GM19328 (cell line): ENCODE measurements around the gene ACAP1.
"Not testable (repeated sequence)": the region's sequence is repeated elsewhere in the genome, so short reads cannot be mapped to it uniquely, and the experiment has no call there.

ENCODE experiments used
- ATAC-seq: cut with Tn5 transposase; IDR thresholded peaks from one replicate; pipeline ENCODE4 v1.9.1; 2021; ENCODE audit warnings: mild to moderate bottlenecking, moderate library complexity; ENCODE audit not compliant: unreplicated experiment

ACAP1 gene

DNA sequence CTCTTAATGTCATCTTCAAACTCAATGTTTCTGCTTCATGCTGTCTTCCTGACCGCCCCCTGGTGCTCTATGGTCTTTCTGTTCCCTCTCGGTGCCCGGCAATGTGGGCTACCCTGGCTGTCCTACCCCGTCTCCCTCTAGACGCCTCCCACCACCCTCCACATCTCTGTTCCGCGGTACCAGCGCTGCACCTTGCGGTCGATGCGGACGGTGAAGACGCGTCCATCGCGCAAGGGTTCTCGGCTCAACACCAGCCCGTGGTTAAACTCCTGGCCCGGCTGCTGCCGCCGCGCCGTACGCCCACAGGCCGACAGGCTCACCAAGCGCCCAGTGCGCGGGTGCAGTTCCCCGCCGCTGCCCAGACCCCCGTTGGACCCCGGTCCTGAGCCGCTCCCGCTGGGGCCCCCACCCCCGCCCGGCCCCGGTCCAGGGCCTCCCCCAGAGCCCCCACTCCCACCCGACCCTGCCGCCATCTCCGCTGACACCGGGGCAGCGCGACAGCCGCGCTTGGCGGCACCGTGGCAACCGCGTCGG is 7.4 kb upstream of the ACAP1 start, which contains the start of gene NEURL4:
TSS of gene NEURL4 (minus strand) at position 496 of the 534 bp plus-strand sequence. CDS start at position 473, 23 bp downstream.
- peak; percentile 6 for ATAC-seq

DNA sequence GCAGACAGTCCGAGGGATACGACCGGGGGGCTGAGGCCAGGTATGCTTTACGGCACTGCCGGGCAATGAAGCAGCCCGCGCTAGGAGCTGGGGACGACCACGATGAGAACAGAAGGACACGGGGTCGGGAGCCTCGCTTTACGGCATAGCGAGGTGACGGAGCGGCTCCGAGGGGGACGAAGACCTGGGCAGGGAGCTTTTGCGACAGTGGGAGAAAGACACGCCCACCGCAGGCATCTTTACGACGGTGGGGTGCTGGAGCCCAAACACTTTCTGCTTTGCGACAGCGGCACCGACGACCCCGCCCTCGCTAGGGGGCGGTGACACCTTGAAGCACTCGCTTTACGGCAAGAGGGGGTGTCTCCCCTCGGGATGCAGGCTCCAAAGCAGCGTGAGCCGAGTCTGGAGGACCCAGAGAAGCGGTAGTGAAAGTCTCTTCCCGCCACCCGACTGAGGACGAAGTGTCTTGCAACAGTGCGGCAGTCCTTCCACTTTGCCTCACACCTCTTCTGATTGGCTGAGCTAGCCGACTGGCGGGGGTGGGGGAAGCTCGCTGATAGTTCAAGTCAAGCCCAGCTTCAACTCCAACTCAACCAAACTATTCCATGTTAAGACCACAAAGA is 6.8 kb upstream of the ACAP1 start:
- peak; percentile 60 for ATAC-seq

DNA sequence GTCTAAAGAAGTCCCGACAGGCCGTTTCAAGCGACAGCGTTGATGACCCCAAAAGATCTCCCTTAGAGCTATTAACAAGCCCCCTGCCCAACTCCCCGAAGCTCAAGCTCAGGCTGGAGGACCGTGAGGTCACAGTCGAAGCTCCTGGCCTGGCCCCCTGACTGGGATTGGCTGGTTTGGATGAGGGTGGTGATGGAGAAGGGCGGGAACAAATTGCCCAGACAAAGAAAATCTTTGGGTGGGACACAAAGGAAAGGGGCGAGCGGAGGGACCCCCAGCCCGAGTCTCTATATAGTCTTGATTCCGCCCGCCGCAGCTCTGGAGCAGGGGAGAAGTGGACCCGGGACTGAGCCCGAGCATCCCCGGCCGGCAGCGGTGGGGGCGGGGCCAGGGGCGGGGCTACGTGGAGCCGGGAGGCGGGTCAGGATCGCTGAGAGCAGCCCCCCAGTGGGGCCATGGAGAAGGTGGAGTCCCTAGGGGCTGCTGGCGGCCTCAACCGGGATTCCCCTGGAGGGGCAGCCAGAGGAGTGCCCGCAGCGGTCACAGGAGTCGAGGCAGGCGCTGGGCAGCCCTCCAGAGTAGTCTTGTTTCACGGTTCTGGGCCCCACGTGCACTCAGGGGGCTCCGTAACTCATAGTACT is 6.2 kb upstream of the ACAP1 start:
- peak; percentile 33 for ATAC-seq

DNA sequence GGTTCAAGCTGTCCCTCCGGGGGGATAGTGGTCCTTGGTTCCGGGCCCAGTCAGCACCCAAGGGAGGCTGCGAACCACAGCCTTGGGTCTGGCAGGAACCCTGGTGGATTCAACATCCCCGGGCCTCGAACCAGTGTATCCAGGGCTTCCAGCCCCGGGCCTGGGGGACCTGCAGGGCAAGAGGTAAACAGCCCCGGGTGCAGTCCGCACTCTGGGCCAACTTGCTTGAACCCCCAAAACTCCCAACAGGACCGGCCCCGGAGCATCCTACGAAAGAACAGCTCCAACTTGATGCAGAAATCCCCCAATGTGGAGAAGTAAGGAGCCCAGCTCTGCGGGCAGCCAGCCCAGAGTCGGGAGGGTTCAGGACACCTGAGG is 5.7 kb upstream of the ACAP1 start:
- ATAC-seq, result no peak

DNA sequence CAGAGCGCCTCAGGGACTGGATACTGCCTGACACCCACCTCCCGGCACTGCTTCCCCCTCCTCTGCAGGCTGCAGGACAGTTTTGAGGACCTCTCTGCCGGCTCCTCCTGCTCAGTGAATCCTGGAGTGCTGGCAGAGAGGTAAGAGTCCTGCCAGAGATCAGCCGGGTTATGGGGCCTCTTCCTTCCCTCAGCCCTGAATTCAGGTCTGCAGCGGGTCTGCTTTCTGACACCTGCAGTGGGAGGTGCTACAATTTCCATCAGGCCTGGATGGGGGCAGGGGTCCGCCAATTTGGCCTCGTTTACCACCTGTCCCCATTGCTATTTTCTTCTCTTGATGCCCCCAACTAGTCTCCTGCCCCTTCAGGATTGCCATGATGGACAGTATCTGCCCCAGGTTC is 4.2 kb upstream of the ACAP1 start:
- no peak for ATAC-seq

DNA sequence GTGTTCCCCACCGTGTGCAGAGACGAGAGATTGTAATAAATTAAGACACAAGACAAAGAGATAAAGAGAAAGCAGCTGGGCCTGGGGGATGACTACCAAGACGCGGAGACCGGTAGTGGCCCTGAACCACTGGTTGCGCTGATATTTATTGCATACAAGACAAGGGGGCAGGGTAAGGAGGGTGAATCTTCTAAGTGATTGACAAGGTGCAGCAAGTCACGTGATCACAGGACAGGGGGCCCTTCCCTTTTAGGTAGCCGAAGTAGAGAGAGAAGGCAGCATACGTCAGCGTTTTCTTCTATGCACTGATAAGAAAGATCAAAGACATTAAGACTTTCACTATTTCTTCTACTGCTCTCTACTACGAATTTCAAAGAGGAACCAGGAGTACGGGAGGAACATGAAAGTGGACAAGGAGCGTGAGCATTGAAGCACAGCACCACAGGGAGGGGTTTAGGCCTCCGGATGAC is 3.7 kb upstream of the ACAP1 start:
- ATAC-seq, result not testable (repeated sequence)

DNA sequence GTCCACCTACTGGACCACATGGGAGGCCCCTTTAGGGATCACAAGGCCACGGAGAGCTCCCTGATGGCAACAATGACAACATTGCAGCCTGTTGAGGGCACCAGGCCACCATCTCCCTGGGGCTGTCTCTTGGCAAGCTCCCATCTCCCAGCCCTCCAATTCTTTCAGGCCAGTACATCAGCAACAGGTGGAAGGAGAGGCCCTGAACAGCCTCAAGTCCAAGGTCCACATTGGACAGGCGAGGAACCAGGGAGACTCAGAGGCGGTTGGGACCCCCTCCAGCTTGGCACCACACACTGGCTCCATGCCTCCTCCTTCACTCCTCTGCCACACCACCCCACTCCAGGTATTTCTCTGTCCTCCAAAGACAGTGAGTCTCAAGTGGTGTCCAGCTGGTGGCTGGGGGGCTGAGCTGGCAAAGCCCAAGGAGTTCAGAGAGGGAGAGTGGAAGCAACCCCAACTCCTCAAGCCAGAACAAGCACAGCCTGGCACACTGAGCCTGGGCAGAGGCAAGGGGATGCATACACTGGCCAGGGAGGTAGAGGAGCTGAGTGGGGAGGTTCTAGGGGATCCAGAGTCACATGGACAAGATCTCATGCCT is 1.3 kb upstream of the ACAP1 start:
- ATAC-seq, result no peak

DNA sequence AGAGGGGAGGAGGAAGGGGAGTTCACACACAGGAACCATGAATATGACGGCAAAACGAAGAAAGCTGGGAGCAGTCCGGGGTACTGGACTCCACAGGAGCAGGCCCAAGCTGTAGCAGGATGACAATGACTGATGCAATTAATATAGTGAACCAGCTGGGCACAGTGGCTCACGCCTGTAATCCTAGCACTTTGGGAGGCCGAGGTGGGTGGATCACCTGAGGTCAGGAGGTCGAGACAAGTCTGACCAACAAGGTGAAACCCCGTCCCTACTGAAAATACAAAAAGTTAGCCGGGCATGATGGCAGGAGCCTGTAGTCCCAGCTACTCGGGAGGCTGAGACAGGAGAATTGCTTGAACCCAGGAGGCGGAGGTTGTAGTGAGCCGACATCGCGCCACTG is 564 bp upstream of the ACAP1 start:
- ATAC-seq, result not testable (repeated sequence)

DNA sequence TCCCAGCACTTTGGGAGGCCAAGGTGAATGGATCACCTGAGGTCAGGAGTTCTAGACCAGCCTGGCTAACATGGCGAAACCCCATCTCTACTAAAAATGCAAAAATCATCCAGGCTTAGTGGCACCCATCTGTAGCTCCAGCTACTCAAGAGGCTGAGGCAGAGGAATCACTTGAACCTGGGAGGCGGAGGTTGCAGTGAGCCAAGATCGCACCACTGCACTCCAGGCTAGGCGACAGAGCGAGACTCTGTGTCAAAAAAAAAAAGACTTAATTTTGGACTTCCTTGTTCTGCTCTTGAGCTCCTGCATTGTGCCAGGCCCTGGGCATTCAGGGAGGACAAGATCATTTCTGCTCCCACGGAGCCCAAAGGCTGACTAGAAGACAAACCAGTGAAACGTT is 1.3 kb downstream of the ACAP1 start:
- not testable (repeated sequence) for ATAC-seq

DNA sequence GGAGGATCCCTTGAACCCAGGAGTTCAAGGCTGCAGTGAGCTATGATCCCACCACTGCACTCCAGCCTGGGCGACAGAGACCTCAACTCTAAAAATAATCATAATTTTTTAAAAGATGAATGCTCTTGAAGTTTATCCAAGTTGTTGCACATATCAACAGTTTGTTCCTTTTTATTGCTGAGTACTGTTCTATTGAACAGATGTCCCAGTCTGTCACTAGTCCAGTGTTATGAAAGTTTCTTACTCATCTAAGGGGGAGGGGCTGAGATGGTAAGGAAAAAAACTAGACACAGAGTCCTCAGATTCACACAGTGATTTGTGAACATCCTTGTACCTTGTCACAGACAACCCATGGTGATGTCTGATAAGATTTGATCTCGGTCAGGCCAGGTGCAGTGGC is 3.9 kb downstream of the ACAP1 start:
- ATAC-seq, result no peak

DNA sequence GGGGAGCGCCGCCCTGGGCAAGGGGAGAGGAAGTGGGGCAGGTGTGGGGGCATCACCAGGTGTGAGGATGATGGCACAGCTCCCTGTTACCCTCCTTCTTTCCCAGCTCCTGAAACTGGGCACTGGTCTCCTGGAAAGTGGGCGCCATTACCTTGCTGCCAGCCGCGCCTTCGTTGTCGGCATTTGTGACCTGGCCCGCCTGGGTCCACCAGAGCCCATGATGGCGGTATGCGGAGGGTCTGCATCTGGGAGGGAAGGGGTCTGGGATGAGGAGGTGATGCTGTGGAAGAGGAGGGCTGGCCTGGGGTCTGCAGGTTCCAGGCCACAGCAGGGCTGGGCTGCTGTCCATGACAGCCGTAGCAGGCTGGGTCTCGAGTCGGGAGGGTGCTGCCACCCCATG is 5.5 kb downstream of the ACAP1 start:
- ATAC-seq, result no peak

DNA sequence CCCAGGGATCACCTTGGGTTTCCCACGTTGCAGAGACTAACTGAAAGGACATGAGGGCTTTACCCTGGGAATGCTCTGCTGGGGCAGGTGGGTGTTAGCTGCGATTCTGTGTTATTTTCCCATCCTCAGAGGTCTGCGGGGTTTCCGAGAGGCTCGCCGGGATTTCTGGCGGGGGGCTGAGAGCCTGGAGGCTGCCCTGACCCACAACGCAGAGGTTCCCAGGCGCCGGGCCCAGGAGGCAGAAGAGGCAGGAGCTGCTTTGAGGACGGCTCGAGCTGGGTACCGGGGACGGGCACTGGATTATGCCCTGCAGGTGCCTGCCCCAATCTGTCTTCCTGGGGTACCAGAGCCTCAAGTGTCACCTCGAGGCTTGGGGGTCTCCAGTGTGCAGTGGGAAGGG is 6.9 kb downstream of the ACAP1 start:
- ATAC-seq, result no peak

DNA sequence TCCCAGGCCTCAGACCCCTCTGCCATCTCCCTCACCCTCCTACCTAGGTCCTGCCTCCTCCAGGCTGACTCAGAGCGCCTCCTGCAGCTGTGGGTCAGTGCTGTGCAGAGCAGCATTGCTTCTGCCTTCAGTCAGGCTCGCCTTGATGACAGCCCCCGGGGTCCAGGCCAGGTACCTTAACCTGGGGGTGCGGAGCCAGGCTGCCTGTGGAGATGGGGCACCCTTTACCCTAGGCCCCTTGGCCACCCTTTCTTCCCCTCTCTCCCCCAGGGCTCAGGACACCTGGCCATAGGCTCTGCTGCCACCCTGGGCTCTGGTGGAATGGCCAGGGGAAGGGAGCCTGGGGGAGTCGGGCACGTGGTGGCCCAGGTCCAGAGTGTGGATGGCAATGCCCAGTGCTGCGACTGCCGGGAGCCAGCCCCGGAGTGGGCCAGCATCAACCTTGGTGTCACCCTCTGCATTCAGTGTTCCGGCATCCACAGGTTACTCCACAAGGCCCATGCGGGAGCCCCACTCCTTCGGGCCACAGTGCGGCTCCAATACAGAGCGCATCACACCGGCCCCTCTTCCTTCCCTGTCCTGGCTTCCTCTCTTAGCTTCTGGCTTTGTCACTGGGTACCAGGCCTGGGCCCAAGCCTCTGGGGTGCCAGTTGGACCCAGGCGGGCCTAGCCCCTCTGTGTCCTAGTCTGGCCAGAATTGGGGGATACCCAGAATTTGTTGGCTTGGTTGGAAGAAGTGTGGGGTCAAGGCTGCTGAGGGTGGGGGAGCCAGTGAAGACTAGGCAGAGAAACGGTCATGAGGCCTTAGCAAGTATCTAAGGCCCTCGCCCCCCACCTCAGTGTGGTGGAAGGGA is 10.7 kb downstream of the ACAP1 start:
- ATAC-seq, result no peak

DNA sequence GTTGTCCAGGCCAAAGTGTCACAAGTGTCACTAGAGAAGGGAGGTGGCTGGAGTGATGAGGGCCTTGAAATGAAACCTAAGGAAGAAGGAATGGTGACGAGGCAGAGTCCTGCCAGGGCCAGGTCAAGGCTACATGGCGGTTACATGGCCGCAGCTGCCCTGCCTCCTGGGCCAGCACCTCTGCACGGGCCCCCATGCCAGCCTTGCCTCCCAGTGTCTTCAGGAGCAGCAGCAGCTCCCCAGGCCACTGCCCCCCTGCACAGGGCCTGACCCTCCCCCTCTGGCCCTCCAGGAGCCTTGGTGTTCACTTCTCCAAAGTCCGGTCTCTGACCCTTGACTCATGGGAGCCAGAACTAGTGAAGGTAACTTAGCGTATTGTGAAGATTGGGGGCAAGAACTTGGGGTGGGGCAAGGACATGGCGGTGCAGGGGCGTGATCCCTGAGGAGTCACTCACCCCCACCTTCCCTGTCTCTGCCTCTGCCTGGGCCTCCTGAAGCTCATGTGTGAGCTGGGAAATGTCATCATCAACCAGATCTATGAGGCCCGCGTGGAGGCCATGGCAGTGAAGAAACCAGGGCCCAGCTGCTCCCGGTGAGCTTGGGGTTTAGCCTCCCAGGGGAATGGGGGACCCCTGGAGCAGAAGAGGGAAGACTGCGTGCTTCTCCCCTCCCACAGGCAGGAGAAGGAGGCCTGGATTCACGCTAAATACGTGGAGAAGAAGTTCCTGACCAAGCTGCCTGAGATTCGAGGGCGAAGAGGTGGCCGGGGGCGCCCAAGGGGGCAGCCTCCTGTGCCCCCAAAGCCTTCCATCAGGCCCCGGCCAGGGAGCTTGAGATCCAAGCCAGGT is 11.5 kb downstream of the ACAP1 start:
- ATAC-seq, result no peak

DNA sequence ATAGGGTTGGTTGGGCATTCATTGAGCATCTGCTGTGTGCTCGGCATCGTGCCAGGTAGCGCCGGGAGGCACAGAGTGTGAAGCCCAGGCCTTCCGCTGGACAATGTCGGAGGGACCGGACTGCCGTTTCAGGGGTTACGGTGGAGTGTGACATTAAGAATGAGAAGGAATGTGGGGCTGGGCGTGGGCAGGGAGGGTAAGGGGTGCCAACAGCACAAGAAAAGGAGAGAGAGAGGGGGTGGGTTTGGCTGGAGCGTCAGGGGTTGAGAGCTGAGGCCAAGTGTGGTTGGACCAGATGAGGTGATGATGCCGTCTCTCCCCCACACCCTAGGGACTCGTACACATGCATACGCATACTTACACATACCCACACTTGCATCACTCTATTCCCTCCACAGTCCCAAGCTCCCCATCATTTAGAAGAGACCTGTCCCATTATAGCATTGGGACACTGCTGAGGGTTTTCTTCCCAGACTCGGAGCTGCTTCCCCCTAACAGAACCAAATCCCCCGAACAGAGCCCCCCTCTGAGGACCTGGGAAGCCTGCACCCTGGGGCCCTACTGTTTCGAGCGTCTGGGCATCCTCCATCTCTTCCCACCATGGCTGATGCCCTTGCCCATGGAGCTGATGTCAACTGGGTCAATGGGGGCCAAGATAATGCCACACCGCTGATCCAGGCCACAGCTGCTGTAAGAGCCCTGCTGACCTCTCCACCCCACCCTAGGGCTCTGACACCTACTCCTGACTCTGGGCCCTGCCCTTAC is 12.3 kb downstream of the ACAP1 start:
- ATAC-seq, result no peak

DNA sequence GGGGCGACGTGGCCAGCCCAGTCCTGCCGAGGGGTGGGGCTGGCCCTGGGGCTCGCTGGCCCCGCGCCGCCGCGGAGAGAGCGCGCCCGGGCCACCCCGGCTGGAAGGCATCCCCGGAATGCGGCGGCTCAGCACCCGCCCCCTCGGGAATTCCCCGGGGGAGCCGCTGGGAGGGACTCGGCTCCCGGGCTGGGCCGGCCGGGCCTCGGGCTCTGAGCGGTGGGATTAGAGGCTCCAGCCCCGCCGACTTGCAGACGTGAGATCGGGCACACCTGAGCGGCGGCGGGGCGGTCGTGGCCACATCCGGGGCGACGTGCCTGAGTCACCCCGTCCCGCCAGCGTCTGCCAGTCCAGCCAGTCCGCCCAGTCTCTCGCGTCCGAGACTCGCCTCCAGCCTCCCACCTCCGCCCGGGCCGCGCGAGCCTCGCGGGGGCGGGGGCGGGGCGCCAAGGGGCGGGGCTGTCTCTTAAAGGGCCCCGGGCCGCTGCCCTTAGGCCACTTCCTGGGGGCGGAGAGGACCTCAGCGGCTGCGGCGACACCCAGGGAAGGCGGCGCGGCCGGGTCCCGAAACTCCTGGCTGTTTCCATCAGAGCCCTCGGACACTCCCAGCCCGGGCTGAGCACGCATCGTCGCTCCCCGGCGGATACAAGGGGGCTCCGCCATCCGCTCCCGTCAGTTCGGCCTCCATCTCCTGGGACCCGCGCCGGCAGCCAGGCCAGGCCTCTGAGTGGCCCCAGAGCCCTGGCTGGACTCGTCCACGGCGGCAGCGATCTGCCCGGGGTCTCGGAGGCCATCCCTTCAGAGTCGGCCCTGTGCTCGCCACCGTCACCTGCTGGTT is 15.6 kb downstream of the ACAP1 start, which contains the start of gene KCTD11:
TSS of gene KCTD11 (plus strand) at position 498 of the 838 bp plus-strand sequence.
- no peak for ATAC-seq

DNA sequence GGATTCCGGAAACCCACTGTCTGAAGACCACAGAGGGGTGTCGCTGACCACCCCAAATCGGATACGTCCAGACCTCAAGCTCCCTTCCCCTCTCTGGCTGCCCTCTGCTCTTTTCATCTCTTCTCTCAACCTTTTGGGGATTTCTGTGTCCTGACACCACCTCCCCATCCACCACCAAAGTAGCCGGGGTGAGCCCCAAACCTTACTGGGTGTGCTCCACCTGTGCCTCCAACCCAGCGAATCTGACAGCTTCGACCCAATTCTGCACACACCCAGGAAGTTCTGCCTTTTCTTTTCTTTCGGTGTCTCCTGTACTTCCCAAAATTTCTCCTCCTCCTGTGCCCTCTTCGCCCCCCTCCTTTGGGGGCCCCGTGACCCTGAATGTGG is 16.2 kb downstream of the ACAP1 start:
- ATAC-seq, result no peak

DNA sequence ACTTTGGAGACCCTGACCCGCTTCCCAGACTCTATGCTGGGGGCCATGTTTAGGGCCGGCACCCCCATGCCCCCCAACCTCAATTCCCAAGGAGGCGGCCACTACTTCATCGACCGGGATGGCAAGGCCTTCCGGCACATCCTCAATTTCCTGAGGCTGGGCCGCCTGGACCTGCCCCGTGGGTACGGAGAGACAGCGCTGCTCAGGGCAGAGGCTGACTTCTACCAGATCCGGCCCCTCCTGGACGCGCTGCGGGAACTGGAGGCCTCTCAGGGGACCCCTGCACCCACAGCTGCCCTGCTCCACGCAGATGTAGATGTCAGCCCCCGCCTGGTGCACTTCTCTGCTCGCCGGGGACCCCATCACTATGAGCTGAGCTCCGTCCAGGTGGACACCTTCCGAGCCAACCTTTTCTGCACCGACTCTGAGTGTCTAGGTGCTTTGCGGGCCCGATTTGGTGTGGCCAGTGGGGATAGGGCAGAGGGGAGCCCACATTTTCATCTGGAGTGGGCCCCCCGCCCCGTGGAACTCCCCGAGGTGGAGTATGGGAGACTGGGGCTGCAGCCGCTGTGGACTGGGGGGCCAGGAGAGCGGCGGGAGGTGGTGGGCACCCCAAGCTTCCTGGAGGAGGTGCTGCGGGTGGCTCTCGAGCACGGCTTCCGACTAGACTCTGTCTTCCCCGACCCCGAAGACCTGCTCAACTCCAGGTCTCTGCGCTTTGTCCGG is 16.7 kb downstream of the ACAP1 start:
- no peak for ATAC-seq
